ENCODE data around the gene C6orf62. TPM values are rescaled to one million over a fixed set of nuclear protein-coding genes. Genes with fewer than 3 reads are reported as not detected.
"Not testable (repeated sequence)": the region's sequence is repeated elsewhere in the genome, so short reads cannot be mapped to it uniquely, and the experiment has no call there.

The C6orf62 gene
- total RNA-seq, 1 donor from 2014 or later, result 79.7 TPM

GRCh38 chr6:24668997-24669361 is 50.0 kb downstream of the C6orf62 start:
- Mint-ChIP-seq H3K4me3 (ENCODE audit: unreplicated experiment) (no peak overlapping the region), H3K27me3 (ENCODE audit: unreplicated experiment) (no peaks in the 10 kb centered on the region), H3K4me1 (ENCODE audit: unreplicated experiment) (peaks cover 26% of the 10 kb centered on the region), H3K9me3 (ENCODE audit: unreplicated experiment) (peaks cover 12% of the 10 kb centered on the region), H3K36me3 (ENCODE audit: unreplicated experiment) (peaks cover 20% of the 10 kb centered on the region), H3K27ac (ENCODE audit: unreplicated experiment) (peak overlapping the region; percentile 28)
- DNase-seq (ENCODE audit: extremely low spot score, unreplicated experiment), result no peak
- no peak for TF ChIP-seq CTCF (IDR thresholded peaks at IDR 0.05)

- not testable (repeated sequence) for DNase-seq (ENCODE audit: extremely low spot score, unreplicated experiment); H3K9me3 Mint-ChIP-seq (ENCODE audit: unreplicated experiment); H3K27ac Mint-ChIP-seq (ENCODE audit: unreplicated experiment); H3K27me3 Mint-ChIP-seq (ENCODE audit: unreplicated experiment)
- Mint-ChIP-seq H3K4me3 (ENCODE audit: unreplicated experiment) (peak overlapping the region; percentile 91), H3K4me1 (ENCODE audit: unreplicated experiment) (peaks cover 26% of the 10 kb centered on the region), H3K36me3 (ENCODE audit: unreplicated experiment) (peaks cover 26% of the 10 kb centered on the region)
Observed at GRCh38 chr6:24668066-24668996, 50.6 kb downstream of the C6orf62 start.

GRCh38 chr6:24667378-24667803 is 51.6 kb downstream of the C6orf62 start:
- Mint-ChIP-seq H3K27ac (ENCODE audit: unreplicated experiment) (peak overlapping the region; percentile 99), H3K4me1 (ENCODE audit: unreplicated experiment) (peaks cover 26% of the 10 kb centered on the region), H3K27me3 (ENCODE audit: unreplicated experiment) (no peaks in the 10 kb centered on the region), H3K4me3 (ENCODE audit: unreplicated experiment) (peak overlapping the region; percentile 91), H3K36me3 (ENCODE audit: unreplicated experiment) (peaks cover 29% of the 10 kb centered on the region), H3K9me3 (ENCODE audit: unreplicated experiment) (peaks cover 9% of the 10 kb centered on the region)
- no peak for DNase-seq (ENCODE audit: extremely low spot score, unreplicated experiment)
- no peak for TF ChIP-seq CTCF (IDR thresholded peaks at IDR 0.05)

GRCh38 chr6:24666641-24667377 is 52.1 kb downstream of the C6orf62 start, which contains the start of the genes ACOT13 and TDP2:
Gene ACOT13 (plus strand): TSS chr6:24667077. CDS start chr6:24667264, 187 bp downstream.
Gene TDP2 (minus strand): TSS chr6:24666899. CDS start chr6:24666862, 37 bp downstream.
- H3K4me3 Mint-ChIP-seq (ENCODE audit: unreplicated experiment), result peak within 1 kb of the TSS; percentile 91
- H3K9me3 Mint-ChIP-seq (ENCODE audit: unreplicated experiment), result peaks cover 9% of the 10 kb centered on the region
- H3K27me3 Mint-ChIP-seq (ENCODE audit: unreplicated experiment), result no peaks in the 10 kb centered on the region
- H3K36me3 Mint-ChIP-seq (ENCODE audit: unreplicated experiment), result peaks cover 29% of the 10 kb centered on the region
- peaks cover 26% of the 10 kb centered on the region for H3K4me1 Mint-ChIP-seq (ENCODE audit: unreplicated experiment)
- H3K27ac Mint-ChIP-seq (ENCODE audit: unreplicated experiment), result peak within 1 kb of the TSS; percentile 99
- peak; percentile 57 for TF ChIP-seq CTCF (IDR thresholded peaks at IDR 0.05)
- DNase-seq (ENCODE audit: extremely low spot score, unreplicated experiment), result peak; percentile 99

GRCh38 chr6:24666097-24666640 is 52.8 kb downstream of the C6orf62 start:
- DNase-seq (ENCODE audit: extremely low spot score, unreplicated experiment), result no peak
- H3K27me3 Mint-ChIP-seq (ENCODE audit: unreplicated experiment), result no peaks in the 10 kb centered on the region
- no peak for TF ChIP-seq CTCF (IDR thresholded peaks at IDR 0.05)
- H3K9me3 Mint-ChIP-seq (ENCODE audit: unreplicated experiment), result peaks cover 9% of the 10 kb centered on the region
- H3K4me3 Mint-ChIP-seq (ENCODE audit: unreplicated experiment), result peak overlapping the region; percentile 91
- peaks cover 26% of the 10 kb centered on the region for H3K4me1 Mint-ChIP-seq (ENCODE audit: unreplicated experiment)
- peak overlapping the region; percentile 99 for H3K27ac Mint-ChIP-seq (ENCODE audit: unreplicated experiment)
- peaks cover 32% of the 10 kb centered on the region for H3K36me3 Mint-ChIP-seq (ENCODE audit: unreplicated experiment)
